ENCODE results near the gene PWWP2A.
"Not testable (repeated sequence)": the region's sequence is repeated elsewhere in the genome, so short reads cannot be mapped to it uniquely, and the experiment has no call there.

PWWP2A gene

GRCh38 chr5:160119142-160119904 is at the start of gene PWWP2A:
TSS of gene PWWP2A (minus strand) at chr5:160119450. CDS start at chr5:160119388, 62 bp downstream.
- DNase-seq, result peak; percentile 100

- DNase-seq, result no peak
Observed at GRCh38 chr5:160167624-160168165, 48.4 kb upstream of the PWWP2A start.

- no peak for DNase-seq
Observed at GRCh38 chr5:160166973-160167623, 47.8 kb upstream of the PWWP2A start.

GRCh38 chr5:160166069-160166972 is 47.1 kb upstream of the PWWP2A start:
- DNase-seq, result no peak

GRCh38 chr5:160165137-160166068 is 46.2 kb upstream of the PWWP2A start:
- DNase-seq, result peak; percentile 86

- DNase-seq, result no peak
Observed at GRCh38 chr5:160162910-160163309, 43.7 kb upstream of the PWWP2A start.

GRCh38 chr5:160161626-160162025 is 42.4 kb upstream of the PWWP2A start:
- DNase-seq, result no peak

- DNase-seq, result not testable (repeated sequence)
Observed at GRCh38 chr5:160160875-160161274, 41.6 kb upstream of the PWWP2A start.

GRCh38 chr5:160159991-160160792 is 40.9 kb upstream of the PWWP2A start:
- DNase-seq, result peak; percentile 32

- no peak for DNase-seq
Observed at GRCh38 chr5:160158087-160158486, 38.8 kb upstream of the PWWP2A start.

GRCh38 chr5:160155017-160155750 is 35.9 kb upstream of the PWWP2A start:
- no peak for DNase-seq

GRCh38 chr5:160152901-160153300 is 33.7 kb upstream of the PWWP2A start:
- no peak for DNase-seq

GRCh38 chr5:160152287-160152686 is 33.0 kb upstream of the PWWP2A start:
- no peak for DNase-seq

- no peak for DNase-seq
Observed at GRCh38 chr5:160151017-160151416, 31.8 kb upstream of the PWWP2A start.

GRCh38 chr5:160150381-160150780 is 31.1 kb upstream of the PWWP2A start:
- DNase-seq, result no peak

GRCh38 chr5:160144436-160144835 is 25.2 kb upstream of the PWWP2A start:
- not testable (repeated sequence) for DNase-seq

- no peak for DNase-seq
Observed at GRCh38 chr5:160134332-160134731, 15.1 kb upstream of the PWWP2A start.

GRCh38 chr5:160133918-160134304 is 14.7 kb upstream of the PWWP2A start:
- no peak for DNase-seq

GRCh38 chr5:160133071-160133917 is 14.0 kb upstream of the PWWP2A start:
- DNase-seq, result peak; percentile 55
